HG02763 (cell line): ENCODE results near the gene PTPRN2.

Experiments used
- ATAC-seq: cut with Tn5 transposase; IDR thresholded peaks from one replicate; pipeline ENCODE4 v1.9.1; 2021; ENCODE audit warnings: mild to moderate bottlenecking, moderate library complexity; ENCODE audit not compliant: unreplicated experiment

The PTPRN2 gene

DNA sequence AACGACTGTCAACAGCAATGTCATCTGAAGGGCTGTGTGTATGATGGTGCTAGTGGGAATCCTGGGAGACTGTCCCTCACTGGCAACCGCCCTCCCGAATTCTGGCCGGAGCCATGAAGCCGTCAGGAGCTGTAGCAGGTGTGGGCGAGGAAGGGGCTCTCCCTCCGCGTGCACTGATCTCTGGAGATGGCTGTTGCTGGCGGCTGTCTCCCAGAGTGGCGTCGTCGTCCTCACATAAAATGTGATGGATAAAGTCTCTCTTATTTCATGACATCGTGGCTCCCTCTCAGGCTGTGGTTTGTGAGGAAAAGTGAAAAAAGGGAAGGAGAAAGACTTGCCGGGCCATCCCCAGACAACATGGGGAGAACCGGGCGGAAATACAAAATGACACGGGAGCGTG lies 1034.4 kb downstream of the PTPRN2 start:
- no peak for ATAC-seq

DNA sequence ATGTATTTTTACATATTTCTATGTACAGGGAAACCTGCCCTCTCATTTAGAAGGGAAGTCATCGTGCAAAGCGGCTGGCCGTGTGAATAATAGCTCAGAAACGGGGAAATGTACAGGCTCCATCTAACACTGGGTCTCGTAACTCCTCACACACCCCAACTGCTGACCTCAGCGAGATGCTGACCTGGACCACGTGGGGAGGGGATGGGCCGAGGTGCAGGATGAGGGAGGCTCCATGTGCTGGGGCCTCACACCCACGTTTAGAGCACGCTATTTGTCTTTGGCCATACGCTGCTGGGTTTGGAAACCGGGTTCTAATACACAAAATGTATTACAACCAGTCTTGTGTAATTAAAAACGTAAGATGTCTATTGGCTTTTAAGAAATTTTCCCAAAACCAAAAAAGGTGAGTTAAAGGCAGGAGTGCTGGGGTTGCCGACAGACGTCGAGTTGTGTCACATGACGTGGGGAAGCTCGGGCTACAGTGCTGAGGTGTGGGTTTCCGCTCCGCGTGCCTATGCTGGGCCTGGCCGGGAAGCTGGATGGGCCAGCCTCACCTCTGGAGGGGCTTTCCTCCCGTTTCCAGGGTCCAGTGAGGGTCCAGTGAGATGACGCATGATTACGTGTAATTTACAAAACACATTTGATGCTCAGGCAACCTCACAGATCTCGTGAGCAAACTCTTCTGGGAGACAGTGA lies 1035.2 kb downstream of the PTPRN2 start:
- no peak for ATAC-seq

DNA sequence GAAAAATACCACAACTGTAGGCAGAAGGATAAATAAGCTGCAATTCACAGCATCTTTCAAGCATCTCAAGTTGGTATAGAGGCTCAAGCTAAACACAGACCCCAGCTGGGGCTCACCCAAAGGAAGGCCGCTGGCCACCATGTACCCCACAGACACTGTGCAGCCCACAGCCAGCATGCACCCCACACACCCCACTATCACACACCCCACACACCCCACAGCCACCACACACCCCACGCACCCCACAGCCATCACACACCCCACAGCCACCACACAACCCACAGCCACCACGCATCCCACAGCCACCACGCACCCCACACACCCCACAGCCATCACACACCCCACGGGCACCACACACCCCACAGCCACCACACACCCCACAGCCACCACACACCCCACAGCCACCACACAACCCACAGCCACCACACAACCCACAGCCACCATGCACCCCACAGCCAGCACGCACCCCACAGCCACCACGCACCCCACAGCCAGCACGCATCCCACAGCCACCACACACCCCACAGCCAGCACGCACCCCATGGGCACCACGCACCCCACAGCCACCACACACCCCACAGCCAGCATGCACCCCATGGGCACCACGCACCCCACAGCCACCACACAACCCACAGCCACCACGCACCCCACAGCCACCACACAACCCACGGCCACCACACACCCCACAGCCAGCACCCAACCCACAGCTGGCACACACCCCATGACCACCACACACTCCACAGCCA lies 1036.1 kb downstream of the PTPRN2 start:
- ATAC-seq: no peak

DNA sequence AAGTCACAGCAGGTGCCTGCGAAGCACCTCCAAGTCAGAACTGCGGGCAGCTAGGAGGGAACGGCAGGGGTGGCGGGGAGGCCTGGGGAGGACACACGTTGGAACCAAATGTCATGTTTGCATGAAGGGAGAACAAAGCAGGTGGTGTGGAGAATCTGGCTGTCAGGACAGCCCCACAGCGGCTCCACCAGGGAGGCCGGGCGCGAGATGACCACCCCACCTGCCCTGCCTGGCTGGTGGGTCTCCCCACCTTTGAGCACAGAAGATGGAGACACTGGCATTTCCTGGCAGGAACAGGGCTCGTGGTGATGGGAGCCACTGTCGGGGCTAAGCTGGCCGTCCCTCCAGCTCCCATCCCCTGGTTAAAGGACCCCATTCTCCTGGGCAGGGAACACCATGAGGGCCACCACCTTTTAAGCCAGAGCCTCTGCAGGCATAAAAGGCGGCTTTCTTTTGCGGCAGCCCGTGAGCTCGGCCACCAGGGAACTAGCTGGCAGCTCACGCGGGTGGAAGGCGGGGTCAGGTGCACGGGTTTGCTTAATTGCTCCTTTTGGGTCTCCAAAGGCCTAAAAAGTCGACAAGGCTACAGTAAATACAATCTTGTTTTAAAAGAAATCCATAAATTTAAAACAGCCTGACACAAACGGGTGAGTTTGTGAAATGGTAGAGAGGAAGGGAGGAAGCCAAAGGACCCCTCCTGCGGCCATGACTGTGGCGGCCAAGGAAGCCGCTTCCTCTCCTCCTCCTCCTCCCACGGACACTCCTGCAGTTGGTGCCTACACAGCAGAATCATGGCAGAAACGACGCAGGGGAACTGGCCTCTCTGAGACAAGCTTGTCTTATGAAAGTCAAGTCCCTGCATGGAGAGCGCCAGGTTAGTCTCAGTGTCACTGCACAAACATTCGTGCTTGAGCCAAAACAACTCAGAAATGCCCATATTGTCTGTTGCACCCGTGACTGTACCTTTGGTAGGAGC lies 1037.0 kb downstream of the PTPRN2 start:
- no peak for ATAC-seq

DNA sequence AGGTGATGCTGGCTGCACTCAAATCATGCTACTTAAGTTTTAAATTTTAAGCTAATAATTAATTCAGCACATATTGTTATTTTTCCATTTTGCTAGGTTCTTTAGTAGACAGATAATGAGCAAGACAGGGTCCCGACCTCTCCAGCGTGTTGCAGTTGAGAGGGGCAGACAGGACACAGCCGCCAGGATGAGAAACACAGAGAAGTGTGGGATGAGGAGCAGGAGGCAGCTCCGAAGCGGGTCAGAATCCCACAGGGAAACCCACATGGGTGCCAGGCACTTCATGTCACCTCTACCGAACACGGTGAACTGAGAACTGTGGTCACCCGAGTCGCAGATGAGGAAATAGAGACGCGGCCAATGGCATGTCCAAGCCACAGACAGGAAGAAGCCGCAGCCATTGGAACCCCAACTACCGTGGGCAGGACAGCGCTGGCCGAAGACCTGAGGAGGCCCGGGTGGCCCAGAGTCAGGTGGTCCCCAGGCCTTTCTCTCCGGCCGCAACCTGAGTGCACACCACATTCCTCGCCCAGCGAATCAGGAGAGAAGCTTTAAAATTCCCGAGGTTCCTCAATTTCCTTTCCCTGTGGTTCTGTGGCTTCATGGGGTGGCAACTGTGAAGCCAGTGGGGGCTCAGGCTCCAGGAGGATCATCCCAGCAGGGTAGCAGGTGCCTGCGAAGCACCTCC lies 1037.9 kb downstream of the PTPRN2 start:
- no peak for ATAC-seq

DNA sequence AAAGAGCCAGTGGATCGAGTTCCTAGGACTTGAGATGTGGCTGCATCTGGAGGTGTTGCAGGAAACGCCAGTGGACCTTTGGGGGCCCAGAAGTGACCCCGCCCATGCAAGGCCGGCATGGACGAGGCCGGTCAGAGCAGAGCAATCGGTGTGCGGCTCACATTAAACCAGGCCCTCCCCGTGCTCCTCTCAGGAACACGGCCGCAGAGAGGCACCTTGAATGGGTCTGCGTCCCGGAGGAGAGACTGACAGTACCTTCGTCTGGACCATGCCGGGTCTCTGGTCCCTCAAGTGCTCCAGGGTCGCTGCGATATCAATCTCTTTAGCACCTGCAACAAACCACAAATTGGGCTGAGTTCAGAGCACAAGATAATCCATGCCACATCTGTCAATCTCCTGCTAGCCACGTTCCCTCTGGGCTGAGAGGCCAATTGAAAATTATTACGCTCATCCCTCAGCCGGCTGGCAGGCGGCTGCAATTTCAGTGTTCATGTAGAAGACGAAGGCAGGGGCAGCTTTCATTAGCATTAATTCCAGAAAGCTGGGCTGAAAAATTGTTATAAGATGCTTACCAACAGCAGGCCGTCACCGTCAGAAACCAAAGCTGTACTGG lies 1038.8 kb downstream of the PTPRN2 start:
- ATAC-seq: no peak

DNA sequence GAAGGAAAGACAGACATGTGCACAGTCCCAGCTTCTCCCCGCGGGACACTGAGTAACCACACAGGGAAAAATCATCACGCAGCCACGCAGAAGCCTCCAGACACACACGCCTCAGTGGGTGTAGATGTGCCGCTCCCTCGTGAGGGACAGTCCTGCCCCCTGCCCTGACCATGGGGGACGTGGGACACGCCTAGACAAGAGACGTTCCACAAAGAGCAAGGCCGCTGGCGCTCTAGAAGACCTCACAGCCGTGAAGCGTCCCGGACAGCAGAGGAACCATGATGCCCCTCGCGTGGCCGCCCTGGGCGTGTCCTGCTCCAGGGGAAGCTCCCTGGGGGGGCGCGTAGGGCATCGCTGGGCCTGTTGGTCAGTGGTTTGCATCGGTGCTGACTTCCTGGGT lies 1040.0 kb downstream of the PTPRN2 start:
- ATAC-seq: no peak

DNA sequence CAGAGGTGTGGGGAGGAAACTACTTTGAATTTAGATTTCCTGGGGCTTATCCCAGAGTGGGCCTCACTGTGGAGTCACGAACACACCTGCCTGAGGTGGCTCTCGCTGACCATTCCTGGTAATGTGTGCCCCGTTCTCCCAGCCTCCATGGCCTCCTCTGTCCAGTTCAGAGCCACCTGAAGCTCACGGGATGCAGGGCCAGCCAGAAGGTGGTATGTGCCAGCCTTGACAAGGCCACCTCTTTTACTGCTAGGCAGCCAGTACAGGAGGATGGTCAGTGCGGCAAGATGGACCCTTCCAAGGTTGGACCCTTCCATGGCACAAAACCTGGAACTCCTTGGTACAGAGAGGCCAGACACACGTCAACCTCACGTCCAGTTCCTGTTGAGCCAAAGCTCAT lies 1040.5 kb downstream of the PTPRN2 start:
- no peak for ATAC-seq

DNA sequence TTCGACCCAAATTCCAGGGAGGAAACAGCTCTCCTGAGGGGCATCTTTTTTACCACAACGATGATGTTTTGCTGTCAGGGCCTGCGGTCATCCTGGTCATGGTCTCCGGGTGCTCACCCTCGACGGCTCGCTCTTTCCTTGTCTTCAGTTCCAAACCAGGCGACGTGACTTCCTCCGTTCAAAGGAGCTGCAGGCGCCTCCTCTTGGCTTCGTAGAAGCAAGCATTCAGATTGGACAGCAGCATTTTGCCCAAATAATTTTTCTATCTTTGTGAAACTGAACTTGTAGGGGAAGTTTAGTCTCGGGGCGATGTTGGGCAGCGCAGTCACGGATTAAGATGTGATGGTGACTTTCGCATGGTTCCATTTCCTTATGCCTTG lies 1042.0 kb downstream of the PTPRN2 start:
- no peak for ATAC-seq

DNA sequence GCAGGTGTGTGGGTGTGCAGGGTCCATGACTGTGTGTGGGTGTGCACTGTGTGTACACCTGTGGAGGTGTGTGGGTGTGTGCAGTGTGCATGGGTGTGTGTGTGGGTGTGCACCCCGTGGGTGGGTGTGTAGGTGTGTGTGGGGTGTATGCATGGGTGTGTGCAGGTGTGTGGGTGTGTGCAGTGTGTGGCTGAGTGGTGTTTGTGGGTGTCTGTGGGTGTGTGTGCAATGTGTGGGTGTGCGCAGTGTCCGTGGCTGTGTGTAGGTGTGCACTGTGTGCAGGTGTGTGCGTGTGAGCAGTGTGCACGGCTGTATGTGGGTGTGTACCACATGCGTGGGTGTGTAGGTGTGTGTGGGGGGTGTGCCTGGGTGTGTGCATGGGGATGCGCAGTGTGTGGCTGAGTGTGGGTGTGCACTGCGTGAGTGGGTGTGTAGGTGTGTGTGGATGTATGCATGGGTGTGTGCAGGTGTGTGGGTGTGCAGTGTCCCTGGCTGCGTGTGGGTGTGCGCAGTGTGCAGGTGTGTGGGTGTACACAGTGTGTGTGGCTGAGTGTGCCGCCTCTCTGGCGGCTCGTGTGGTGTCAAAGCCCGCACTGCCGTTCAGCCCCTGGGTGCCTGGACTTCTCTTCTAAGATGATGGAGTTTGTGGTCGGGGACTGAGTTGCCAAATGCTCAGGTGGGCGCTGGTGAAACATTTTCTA lies 1042.5 kb downstream of the PTPRN2 start:
- ATAC-seq: no peak

DNA sequence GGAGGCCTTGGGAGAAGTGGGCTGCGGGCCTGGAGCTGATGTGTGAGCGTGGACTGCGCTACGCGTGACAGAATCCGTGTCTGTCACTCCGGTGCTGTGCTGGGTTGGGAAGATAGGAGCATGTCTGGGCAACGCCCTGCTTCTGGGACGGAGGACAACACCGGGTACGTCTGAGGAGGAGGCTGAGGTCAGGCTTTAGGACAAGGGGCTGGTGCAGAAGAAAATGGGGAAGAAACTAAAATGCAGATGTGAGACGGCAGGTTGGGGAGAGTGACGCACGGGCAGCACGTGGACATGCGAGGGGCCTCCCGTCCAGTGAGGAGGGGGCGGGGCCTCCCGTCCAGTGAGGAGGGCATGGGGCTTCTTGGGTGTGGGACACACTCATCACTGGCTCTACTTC lies 1043.4 kb downstream of the PTPRN2 start:
- no peak for ATAC-seq

DNA sequence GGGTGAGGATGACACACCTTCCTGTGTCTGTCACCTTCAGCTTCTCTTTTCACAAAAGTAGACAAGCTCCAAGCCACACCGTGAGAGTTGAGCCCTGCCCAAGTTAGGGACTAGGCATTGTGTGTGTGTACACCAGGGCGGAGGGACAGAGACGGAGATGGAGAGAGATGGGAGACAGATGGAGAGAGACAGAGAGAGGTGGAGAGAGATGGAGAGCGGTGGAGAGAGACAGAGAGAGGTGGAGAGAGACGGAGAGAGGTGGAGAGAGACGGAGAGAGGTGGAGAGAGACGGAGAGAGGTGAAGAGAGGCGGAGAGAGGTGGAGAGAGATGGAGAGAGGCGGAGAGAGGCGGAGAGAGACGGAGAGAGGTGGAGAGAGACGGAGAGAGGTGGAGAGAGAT lies 1043.8 kb downstream of the PTPRN2 start:
- no peak for ATAC-seq

DNA sequence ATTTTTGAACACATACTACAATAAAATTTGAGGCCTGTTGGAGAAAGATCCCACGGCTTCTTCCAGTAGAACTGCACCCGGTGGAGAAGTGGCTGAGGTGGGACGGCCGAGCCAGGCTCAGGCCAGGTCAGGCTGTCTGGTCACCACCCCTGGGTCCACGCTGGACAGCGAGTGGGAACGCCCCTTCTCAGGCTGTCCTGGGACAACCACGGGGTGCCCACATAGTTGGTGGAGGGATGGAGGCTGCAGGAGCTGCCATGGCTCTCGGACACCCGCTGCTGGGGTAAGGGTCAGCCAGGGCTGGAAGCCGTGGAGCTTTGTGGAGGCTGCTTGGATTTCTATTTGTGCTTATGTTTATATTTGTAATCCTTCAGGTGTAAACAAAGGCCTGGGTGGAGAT lies 1044.3 kb downstream of the PTPRN2 start:
- no peak for ATAC-seq

DNA sequence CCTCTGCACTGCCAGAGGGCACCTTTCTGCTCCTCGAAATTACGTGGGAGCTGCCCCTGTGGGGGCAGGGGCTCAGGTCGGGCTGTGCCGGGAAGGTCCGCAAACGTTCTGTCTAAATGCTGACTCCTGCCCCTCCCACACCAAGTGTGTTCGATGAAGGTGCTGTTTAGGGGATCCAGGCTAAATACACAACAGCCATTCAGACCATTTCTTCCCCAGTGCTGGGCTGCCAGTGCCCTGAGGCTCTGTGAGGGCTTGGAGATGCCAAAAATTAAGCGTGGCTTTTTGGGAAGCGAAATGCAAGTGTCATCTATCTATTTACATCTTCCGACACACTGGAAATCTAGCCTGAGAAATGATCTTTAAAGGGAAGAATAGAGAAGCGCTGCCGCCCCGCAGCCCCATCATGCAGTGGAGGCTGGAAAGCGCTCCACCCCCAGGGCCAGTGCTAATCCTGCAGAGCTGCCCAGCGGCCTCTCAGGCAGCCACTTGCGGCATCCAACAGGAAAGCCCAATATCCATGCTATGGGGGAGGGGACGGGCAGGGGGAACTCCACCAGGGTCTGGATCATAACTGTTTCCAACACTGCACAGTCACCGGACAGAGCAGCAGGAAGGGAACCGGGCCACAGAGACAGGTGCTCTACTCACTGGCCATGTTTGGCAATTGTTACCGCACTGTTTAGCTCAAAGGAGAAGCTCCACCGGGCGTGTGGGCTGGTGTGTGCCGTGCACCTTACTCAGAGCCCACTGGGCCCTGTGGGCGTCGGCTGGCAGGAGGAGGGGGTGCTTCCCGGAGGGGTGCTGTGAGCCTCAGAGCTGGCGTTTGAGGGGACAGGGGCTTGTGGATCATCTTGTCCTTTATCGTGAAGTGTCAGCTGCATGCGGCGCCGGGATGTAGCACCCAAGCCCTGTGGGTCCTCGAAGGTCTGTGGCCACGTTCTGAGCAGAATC lies 1045.3 kb downstream of the PTPRN2 start:
- ATAC-seq: no peak

DNA sequence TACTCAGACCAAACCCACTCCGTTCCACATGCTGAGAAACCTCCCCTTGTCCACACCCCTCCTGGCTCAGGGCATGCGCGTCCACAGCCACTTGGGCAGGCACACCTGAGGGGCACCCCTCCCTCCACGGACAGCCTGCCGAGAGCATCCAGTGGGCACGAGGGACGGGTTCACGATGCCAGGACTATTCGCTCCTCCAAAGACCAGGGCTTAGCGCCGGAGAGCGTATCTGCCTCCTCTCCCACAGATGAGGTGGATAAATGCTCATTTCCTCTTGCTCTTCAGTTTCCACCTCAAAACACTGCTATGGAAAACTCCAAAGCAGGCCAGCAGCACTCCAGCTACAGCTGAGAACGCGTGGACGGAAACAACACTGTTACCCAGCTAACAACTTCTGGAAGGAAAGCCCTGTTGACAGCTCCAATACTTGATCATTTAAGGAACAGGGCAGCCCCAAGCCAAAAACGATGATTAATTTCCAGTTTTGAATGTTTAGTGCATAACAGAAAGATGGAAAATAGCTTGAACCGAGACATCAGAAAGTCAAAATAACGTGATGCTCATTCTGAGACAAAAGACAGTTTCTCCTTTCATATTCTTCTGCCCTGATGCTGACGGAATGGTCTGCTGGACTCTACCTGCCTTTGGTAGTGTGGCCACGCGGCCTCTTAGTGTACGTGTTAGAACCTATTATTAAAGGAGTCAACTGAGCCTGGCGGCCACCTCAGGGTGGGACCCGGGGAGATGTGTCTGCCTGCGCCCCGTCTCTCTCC lies 1046.1 kb downstream of the PTPRN2 start:
- no peak for ATAC-seq

DNA sequence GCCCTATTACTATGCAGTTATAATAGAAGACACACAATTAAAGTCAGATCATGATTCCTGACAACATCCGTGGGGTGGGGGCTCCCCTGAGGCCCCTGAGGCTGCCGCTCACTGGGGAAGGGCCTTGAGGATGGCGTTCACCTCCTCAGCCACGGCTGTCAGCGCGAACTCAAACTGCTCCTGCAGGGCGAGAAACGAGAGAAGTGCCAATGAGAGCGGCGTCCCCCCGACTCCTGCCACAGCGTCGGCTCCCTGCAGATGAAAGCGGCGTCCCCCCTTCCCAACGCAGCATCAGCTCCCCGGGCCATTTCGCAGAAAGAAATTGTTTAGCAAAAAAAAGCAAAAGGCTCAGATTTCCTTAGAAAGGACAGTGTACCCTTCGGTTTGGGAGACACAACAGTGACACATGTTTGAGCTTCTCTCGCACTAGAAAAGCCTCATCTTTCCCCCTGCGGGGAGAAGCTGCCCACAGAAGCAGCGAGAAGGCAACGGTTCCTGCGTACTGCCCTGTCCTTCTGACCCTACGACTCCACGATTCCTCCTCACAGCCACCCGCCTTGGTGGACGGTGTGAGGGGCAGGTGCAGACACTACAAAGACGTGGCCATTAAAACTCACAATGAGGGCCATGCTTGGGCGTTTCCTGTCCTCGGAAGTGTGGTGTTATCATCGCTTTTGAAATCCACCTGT lies 1046.9 kb downstream of the PTPRN2 start:
- no peak for ATAC-seq

DNA sequence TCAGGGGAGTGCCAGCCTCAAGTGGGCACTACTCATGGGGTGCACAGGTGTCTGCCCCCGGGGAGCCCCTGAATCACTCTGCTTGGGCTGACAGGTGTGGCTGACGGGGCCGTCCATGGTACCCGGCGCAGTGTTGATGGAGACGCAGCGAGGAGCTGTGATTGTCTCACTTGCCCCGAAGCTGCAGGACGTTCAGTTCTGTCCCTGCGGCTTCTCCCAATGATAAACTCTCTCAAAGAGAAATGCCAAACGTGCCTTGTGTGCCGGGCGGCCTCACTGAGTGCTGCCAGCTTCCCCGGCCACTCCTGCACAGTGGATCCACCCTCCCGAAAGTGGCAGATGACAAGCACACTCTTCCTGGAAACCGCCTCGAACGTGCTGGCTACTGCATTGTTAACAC lies 1047.6 kb downstream of the PTPRN2 start:
- ATAC-seq: no peak
